VCaP (cell line): ENCODE measurements around the gene TCEA2.

ENCODE experiments used
- H3K27ac ChIP-seq: fragments of 450-650 bp; 2 replicates; pipeline ENCODE4 v1.5.1; 2017
- TF ChIP-seq, protein P1 (sequence below): fragments of 450-650 bp; conservative IDR thresholded peaks from 2 replicates; pipeline ENCODE4 v1.5.1; 2017; ENCODE audit warnings: mild to moderate bottlenecking, moderate library complexity

TCEA2 gene

DNA sequence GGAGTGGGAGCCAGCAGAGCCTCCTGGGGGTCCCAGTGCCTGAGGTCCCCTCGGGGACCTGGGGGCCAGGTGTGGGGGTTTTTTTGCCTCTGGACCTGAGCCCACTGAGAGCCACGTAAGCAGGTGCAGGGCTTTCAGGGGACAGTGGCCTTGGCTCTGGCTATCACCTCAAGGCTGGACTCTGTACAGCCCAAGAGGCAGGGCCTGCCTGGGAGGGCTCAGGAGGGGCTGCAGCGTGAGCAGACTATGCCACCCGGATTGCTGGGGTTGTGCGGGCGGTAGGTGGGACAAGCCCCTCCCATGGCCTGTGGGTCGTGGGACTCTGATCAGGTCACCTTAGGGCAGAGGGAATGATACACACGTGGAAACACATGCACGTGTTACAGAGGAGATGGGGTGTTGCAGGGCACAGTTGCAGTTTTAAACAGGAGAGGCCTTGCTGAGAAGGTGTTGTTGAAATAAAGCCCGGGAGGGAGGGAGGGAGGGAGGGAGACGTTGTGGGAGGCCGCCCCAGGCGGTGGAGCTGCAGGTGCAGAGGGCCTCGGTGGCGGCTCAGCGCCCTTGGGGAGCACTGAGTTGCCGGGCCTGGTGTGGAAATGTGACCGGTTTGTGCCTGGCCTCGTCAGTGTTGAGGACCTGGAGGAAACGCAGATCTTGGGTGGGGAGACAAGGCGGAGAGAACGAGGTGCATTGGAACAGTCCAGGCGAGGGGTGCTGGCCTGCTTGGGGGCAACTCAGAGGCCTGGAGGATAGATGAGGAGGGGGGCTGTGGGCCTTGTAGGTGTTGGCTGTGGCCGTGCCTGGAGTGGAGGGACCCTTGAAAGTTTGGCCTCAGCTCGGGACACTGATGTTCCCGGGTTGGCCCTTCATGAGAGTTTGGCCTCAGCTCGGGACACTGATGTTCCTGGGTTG is 2.3 kb downstream of the TCEA2 start:
- H3K27ac ChIP-seq: no peak overlapping the region
- TF ChIP-seq, protein P1, sequence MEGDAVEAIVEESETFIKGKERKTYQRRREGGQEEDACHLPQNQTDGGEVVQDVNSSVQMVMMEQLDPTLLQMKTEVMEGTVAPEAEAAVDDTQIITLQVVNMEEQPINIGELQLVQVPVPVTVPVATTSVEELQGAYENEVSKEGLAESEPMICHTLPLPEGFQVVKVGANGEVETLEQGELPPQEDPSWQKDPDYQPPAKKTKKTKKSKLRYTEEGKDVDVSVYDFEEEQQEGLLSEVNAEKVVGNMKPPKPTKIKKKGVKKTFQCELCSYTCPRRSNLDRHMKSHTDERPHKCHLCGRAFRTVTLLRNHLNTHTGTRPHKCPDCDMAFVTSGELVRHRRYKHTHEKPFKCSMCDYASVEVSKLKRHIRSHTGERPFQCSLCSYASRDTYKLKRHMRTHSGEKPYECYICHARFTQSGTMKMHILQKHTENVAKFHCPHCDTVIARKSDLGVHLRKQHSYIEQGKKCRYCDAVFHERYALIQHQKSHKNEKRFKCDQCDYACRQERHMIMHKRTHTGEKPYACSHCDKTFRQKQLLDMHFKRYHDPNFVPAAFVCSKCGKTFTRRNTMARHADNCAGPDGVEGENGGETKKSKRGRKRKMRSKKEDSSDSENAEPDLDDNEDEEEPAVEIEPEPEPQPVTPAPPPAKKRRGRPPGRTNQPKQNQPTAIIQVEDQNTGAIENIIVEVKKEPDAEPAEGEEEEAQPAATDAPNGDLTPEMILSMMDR: no peak

DNA sequence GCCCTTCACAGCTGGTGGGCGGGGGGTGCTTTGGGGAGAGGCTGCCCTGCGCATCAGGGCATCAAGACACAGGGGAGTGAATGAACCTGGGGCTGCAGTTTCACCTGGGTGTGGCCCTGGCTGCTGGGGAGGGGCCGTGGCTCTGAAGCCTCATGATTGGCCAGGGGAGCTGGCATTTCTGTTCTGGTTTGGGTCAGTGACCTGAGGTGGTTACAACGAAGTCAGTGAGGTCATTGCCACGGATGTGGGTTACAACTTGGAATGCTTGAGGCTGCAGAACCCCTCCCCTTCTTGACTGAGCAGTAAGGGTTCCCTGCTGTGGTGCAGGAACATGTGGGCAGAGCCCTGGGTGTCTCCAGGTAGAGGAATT is 3.0 kb downstream of the TCEA2 start:
- no peak overlapping the region for H3K27ac ChIP-seq

DNA sequence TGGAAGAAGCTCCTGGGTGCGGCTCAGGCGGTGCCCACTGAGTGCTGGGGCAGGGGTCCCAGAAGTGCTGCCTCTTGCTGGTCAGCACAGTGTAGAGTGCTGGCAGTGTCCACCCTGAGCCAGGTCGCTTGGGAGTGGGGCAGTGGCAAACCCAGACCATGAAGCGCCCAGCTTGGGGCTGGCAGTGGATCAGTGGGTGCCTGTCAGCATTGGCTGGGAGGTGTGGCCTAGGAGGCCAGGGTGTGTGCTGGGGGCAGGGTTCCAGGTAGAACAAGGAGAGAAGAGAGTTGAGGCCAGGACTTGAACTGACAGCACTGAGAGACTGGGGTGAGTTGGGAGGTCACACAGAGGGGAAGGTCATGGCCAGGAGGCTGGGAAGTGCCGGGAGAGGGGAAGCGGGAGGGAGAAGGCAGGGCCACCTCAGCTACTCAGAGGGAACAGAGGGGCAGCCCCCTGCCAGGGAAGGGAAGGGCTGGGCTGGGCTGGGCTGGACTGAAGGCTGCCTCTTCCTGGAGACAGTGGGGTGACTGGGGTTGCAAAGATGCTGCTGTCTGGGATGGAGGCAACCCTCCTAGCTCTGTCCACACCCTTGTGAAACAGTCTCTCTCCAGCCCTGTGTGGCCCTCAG is 4.1 kb downstream of the TCEA2 start:
- TF ChIP-seq, protein P1: no peak
- H3K27ac ChIP-seq: no peak overlapping the region

More for the DNA sequence above, 3.0 kb downstream of the TCEA2 start:
- TF ChIP-seq, protein P1: no peak

DNA sequence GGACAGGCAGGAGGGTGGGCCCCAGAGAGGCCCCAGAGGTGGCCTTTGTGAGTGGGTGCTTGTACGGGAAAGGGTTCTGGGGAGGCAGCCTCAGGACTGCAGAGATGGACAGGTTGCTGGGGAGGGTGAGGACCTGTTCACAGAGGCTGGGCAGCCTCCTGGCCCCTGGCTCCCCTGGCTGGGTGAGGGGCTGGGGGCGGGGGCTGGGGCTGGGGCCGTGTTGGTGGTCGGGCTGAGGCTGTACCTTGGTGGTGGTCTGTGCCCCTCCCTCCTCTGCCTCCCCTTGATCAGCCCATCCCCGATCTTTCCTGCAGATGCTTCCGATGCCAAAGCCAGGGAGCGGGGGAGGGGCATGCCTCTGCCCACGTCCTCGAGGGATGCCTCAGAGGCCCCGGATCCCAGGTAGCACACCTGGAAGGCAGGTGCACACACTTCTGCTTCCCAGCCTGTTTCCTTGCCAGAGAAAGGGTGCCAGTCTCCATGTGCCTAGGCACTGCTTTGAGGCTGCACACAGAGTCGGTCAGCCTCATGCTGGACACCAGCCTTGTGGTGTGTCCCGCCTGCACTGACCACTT is 4.8 kb downstream of the TCEA2 start:
- H3K27ac ChIP-seq: no peak overlapping the region

DNA sequence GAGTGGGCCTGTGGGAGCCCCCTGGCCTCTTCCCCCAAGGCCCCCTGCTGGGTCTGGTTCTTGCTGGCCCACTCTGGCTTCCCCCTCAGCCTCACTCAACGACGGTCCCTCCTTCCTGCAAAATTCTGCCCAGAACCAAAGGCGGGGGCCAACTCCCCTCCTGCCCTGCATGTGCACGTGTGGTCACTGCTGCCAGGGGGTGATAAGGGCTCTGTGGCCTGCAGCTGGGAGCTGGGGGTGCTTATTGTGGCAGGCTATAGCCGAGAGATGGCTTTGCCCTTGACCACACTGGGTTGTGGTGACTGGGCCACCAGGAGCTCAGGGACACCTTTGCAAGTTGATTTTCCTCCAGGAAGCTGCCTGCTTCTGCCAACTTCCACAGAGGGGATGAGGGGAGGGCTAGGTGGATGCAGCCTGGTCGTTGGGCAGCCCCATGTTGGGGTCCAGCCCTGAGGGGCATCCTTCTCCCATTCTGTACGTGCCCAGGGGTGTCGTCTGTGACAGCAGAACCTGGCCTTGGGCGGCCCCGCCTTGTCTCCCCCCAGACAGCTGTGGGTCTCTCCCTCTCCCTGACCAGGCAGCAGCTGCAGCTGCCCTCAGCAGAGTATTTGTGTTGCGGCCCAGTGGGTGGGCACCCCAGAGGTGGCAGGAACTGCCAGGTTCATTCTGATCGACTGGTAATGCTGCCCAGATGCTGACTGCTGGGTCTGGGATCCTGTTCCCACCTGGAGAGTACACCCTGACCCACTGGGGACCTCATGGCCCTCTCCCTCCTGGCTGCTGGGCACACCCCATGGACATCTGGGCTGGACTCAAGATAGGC is 5.6 kb downstream of the TCEA2 start:
- H3K27ac ChIP-seq: no peak overlapping the region
- TF ChIP-seq, protein P1: no peak

More for the DNA sequence above, 4.8 kb downstream of the TCEA2 start:
- TF ChIP-seq, protein P1: no peak

DNA sequence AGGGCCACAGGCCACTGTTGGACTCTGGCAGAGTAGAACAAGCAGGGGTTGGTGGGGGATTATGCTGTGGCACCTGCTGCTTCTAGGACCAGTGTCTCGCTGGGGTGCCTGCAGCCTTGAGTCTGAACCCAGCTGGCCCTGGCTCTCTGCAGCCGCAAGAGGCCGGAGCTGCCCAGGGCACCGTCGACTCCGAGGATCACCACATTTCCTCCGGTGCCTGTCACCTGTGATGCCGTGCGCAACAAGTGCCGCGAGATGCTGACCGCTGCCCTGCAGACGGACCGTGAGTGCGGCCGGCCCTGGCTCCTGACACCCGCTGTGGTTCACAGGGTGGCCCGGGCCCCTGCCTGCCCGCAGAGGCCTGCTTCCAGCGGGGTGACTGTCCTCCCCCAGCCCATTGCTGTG is 6.2 kb downstream of the TCEA2 start:
- TF ChIP-seq, protein P1: no peak
- no peak overlapping the region for H3K27ac ChIP-seq
